GM18508 (cell line): ENCODE results near the gene ATP6V0E2.

Source experiments
- ATAC-seq: cut with Tn5 transposase; IDR thresholded peaks from one replicate; pipeline ENCODE4 v1.9.1; 2021; ENCODE audit warnings: moderate number of reproducible peaks; ENCODE audit not compliant: insufficient read depth, unreplicated experiment

ATP6V0E2 gene

GRCh38 chr7:149860821-149861727, 12.7 kb upstream of the ATP6V0E2 start:
- ATAC-seq: no peak

GRCh38 chr7:149861728-149862045, 12.1 kb upstream of the ATP6V0E2 start:
- no peak for ATAC-seq

- no peak for ATAC-seq
These were observed 11.6 kb upstream of the ATP6V0E2 start for GRCh38 chr7:149862156-149862555.

- no peak for ATAC-seq
These were observed 10.3 kb upstream of the ATP6V0E2 start for GRCh38 chr7:149863500-149863899.

- ATAC-seq: no peak
These were observed 9.7 kb upstream of the ATP6V0E2 start for GRCh38 chr7:149864023-149864422.

GRCh38 chr7:149864751-149865150, 9.0 kb upstream of the ATP6V0E2 start:
- ATAC-seq: no peak

- ATAC-seq: peak; percentile 41
These were observed 8.3 kb upstream of the ATP6V0E2 start for GRCh38 chr7:149865437-149865836.

- no peak for ATAC-seq
These were observed 7.5 kb upstream of the ATP6V0E2 start for GRCh38 chr7:149866139-149866778.

- ATAC-seq: no peak
These were observed 6.9 kb upstream of the ATP6V0E2 start for GRCh38 chr7:149866779-149867447.

- ATAC-seq: no peak
These were observed 5.8 kb upstream of the ATP6V0E2 start for GRCh38 chr7:149867762-149868622.

- no peak for ATAC-seq
These were observed 5.0 kb upstream of the ATP6V0E2 start for GRCh38 chr7:149868623-149869290.

- ATAC-seq: no peak
These were observed 4.5 kb upstream of the ATP6V0E2 start for GRCh38 chr7:149869291-149869650.

GRCh38 chr7:149869867-149870266, 3.9 kb upstream of the ATP6V0E2 start:
- no peak for ATAC-seq

- no peak for ATAC-seq
These were observed 3.5 kb upstream of the ATP6V0E2 start for GRCh38 chr7:149870274-149870673.

- ATAC-seq: no peak
These were observed 2.9 kb upstream of the ATP6V0E2 start for GRCh38 chr7:149870701-149871483.

GRCh38 chr7:149871576-149871975, 2.2 kb upstream of the ATP6V0E2 start:
- no peak for ATAC-seq

GRCh38 chr7:149872419-149873073, 1.2 kb upstream of the ATP6V0E2 start:
- no peak for ATAC-seq

GRCh38 chr7:149873970-149874643, 338 bp downstream of the ATP6V0E2 start:
- ATAC-seq: peak; percentile 9
